GM19240 (cell line): ENCODE data around the gene ZNF135.

Source experiments
- DNase-seq: peaks from one replicate; pipeline ENCODE4 v3.0.0; 2011; ENCODE audit warnings: low spot score; ENCODE audit not compliant: insufficient read length

Gene ZNF135

GRCh38 chr19:58046856-58047255 lies 12.2 kb upstream of the ZNF135 start:
- DNase-seq = no peak

GRCh38 chr19:58047672-58048071 lies 11.4 kb upstream of the ZNF135 start:
- no peak for DNase-seq

- no peak for DNase-seq
Measured at GRCh38 chr19:58052256-58052655, 6.8 kb upstream of the ZNF135 start.

GRCh38 chr19:58053480-58054156 lies 5.5 kb upstream of the ZNF135 start:
- no peak for DNase-seq

- no peak for DNase-seq
Measured at GRCh38 chr19:58054901-58055874, 3.9 kb upstream of the ZNF135 start.

GRCh38 chr19:58056261-58056660 lies 2.8 kb upstream of the ZNF135 start:
- DNase-seq = no peak

- DNase-seq = no peak
Measured at GRCh38 chr19:58056861-58057260, 2.2 kb upstream of the ZNF135 start.

GRCh38 chr19:58058467-58058866 lies 615 bp upstream of the ZNF135 start:
- DNase-seq = no peak

GRCh38 chr19:58059671-58060078 lies 593 bp downstream of the ZNF135 start:
- DNase-seq = no peak

GRCh38 chr19:58060231-58060630 lies 1.1 kb downstream of the ZNF135 start:
- no peak for DNase-seq

GRCh38 chr19:58063712-58064111 lies 4.6 kb downstream of the ZNF135 start:
- DNase-seq = no peak

GRCh38 chr19:58067240-58067912 lies 8.3 kb downstream of the ZNF135 start:
- DNase-seq = no peak

- DNase-seq = no peak
Measured at GRCh38 chr19:58079792-58080191, 20.7 kb downstream of the ZNF135 start.

GRCh38 chr19:58083021-58083420 lies 23.9 kb downstream of the ZNF135 start:
- DNase-seq = no peak

- no peak for DNase-seq
Measured at GRCh38 chr19:58084596-58085347, 25.7 kb downstream of the ZNF135 start.

GRCh38 chr19:58085348-58085875 lies 26.3 kb downstream of the ZNF135 start:
- no peak for DNase-seq

GRCh38 chr19:58086825-58087710 lies 28.0 kb downstream of the ZNF135 start:
- DNase-seq = no peak

GRCh38 chr19:58088521-58089052 lies 29.5 kb downstream of the ZNF135 start:
- DNase-seq = no peak

- DNase-seq = no peak
Measured at GRCh38 chr19:58089846-58090245, 30.8 kb downstream of the ZNF135 start.
